Measurements from ENCODE around the gene HVCN1. TPM values are rescaled to one million over a fixed set of nuclear protein-coding genes. Genes with fewer than 3 reads are reported as not detected.
"Not testable (repeated sequence)": the region's sequence is repeated elsewhere in the genome, so short reads cannot be mapped to it uniquely, and the experiment has no call there.

The HVCN1 gene
- total RNA-seq, 1 donor, result 18.5 TPM

DNA sequence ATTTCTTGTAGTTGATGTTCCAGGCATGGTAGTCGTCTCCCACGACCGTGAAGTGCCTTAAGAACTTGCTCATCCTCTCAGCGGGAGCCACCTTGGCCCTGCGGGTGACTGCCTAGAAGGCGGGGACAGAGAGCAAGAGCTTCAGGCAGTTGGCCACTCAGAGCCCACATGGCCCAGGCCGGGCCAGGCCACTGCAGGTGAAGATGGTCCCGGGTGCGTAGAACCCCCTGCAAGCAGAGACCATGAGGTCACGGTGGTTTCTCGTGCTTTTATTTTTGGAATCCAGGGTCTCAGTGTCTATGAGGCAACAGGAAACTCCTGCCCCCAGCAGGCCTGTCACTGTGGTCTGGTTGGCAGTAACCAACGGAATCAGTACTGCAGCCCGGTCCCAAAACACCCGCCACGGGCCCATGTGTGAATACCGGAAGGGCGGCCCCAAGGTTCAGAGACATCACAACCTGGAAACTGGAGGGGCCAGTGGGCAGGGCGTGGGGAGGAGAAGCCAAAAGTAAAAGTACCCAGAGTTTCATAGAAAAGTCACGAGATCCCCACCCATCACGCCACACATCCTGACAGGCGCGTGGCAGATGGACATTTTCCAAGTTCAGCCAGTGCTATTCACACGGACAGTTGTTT lies 27.5 kb downstream of the HVCN1 start:
- H3K4me3 ChIP-seq (ENCODE audit: low read length), result no peak overlapping the region
- H3K27me3 ChIP-seq (ENCODE audit: insufficient read depth, low read length), result no peaks in the 10 kb centered on the region
- H3K4me1 ChIP-seq (ENCODE audit: insufficient read depth, low read length), result peaks cover 28% of the 10 kb centered on the region
- no peaks in the 10 kb centered on the region for H3K9me3 ChIP-seq (ENCODE audit: low read depth, low read length)

DNA sequence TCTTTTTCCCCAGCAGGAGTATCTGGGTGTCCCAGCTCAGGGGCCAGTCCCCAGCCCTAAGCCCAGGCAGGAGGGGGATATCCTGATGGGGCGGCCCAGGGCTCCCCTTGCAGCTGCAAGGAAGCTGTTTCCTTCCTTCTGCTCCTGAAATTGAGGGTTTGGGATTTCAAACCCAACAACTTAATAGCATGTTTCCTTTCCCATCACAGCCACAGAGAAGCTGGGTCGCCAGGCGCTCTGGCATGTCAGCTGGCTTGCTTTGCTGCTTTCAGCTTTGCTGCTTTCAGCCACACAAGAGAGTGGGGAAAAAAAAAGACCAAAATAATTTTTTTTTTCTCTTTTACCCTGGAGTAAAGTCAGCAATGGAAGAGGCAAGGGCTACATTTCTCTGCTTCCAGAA lies 30.0 kb downstream of the HVCN1 start:
- H3K27me3 ChIP-seq (ENCODE audit: insufficient read depth, low read length), result no peaks in the 10 kb centered on the region
- H3K4me1 ChIP-seq (ENCODE audit: insufficient read depth, low read length), result peaks cover 28% of the 10 kb centered on the region
- H3K9me3 ChIP-seq (ENCODE audit: low read depth, low read length), result no peaks in the 10 kb centered on the region
- H3K4me3 ChIP-seq (ENCODE audit: low read length), result no peak overlapping the region

DNA sequence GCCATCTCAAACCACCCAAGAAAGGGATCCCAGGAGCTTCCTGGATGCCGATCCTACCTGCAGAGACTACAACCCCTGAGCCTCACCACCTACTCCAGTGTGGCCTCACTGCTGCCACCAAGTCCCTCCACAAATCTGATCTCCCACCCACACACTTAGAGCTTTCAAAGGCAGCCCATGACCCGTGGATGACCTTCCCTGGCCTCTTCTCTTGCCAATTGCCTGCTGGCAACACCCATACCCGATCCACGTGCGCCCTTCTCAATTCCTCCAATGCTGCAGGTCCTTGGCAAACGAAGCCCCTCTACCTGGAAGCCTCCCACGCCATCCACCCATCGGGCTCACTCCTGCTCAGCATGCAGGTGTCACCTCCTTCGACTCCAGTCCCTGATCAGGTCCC lies 30.7 kb downstream of the HVCN1 start:
- no peaks in the 10 kb centered on the region for H3K9me3 ChIP-seq (ENCODE audit: low read depth, low read length)
- H3K4me3 ChIP-seq (ENCODE audit: low read length), result no peak overlapping the region
- no peaks in the 10 kb centered on the region for H3K27me3 ChIP-seq (ENCODE audit: insufficient read depth, low read length)
- peaks cover 27% of the 10 kb centered on the region for H3K4me1 ChIP-seq (ENCODE audit: insufficient read depth, low read length)

DNA sequence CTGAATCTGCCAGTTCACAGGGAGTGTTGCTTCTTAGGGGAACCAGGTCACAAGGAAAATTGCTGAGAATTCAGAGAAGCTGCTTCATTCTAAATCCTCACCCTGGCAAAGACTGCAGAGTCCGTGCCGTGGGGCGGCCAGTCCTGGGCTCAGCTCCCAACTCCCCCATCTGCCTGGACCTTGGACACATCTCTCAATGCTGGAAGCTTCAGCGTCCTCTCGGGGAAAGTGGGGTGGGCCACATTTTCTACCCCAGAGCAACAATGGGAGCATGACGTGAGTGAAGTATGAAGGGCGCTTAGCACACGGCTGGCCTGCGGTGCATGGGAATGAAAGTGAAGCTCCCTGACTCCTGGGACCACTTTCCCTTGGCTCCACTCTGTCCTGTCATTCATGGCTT lies 31.2 kb downstream of the HVCN1 start:
- Histone ChIP-seq H3K4me1 (ENCODE audit: insufficient read depth, low read length) (peaks cover 25% of the 10 kb centered on the region), H3K4me3 (ENCODE audit: low read length) (no peak overlapping the region), H3K27me3 (ENCODE audit: insufficient read depth, low read length) (no peaks in the 10 kb centered on the region), H3K9me3 (ENCODE audit: low read depth, low read length) (no peaks in the 10 kb centered on the region)

DNA sequence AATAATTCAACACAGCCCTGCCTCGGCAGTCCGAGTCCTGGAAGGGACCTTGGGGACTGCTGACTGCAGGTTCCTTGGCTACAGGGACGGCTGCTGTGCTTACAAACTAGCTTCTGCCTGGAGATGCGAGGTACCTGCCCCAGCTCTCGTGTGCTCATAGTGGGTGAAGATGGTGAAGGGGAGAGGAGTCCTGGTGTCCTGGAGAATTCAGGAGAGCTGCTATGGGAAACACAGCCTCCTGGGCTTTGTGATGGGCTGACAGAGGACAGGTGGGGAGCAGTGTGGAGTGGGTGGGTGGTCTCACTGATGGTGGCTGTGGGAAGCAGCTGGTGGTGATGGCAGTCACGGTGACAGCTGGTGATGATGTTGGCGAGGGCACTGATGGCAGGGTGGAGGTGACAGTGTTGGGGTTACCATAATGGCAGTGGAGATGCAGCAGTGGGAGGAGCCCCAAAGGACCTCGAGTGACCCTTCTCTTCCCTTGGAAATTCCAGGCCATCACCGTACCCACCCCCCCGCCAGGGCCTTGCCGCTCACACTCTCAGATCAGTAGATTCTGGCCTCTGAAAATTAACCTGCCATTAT lies 32.8 kb downstream of the HVCN1 start:
- H3K4me3 ChIP-seq (ENCODE audit: low read length), result no peak overlapping the region
- peaks cover 11% of the 10 kb centered on the region for H3K4me1 ChIP-seq (ENCODE audit: insufficient read depth, low read length)
- H3K9me3 ChIP-seq (ENCODE audit: low read depth, low read length), result no peaks in the 10 kb centered on the region
- no peaks in the 10 kb centered on the region for H3K27me3 ChIP-seq (ENCODE audit: insufficient read depth, low read length)

DNA sequence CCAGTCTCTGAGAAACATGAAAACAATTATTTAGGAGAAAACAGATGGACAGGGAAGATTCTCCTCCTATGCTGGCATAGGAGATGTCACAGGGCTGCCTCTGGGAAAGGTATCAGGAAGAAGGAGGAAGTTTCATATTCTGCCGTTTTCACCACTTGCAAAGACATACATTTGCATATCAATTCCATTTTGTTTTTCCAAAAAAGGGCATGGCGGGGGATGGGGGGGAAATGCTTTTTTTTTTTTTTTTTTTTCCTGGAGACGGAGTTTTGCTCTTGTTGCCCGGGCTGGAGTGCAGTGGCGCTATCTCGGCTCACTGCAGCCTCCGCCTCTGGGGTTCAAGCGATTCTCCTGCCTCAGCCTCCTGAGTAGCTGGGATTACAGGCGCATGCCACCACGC lies 34.7 kb downstream of the HVCN1 start:
- H3K27me3 ChIP-seq (ENCODE audit: insufficient read depth, low read length); H3K4me3 ChIP-seq (ENCODE audit: low read length); H3K9me3 ChIP-seq (ENCODE audit: low read depth, low read length); H3K4me1 ChIP-seq (ENCODE audit: insufficient read depth, low read length): not testable (repeated sequence)

DNA sequence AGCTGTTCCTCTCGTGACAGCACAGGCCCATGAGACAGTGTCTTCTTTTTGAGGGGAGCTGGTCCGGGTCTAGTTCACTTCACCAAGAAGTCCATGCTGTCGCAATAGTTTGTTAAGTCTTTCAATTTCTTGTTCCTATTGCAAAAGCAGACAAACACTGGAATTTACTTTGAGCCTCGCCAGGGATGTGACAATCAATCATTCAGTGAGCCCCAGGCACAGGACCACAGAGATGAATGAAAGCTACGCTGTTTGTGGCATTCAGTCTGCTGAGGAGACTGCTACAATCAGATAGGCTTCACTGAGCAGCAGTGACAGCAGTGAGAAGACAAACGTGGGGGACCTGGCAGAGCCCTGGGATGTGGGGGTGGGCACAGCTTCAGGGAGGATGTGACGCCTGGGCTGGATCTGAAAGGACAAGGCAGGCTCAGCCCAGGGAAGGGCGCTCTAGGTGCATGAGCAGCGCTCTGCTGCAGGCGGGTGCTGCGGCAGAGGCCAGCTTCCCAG lies 39.5 kb downstream of the HVCN1 start:
- Histone ChIP-seq H3K4me1 (ENCODE audit: insufficient read depth, low read length) (peaks cover 27% of the 10 kb centered on the region), H3K4me3 (ENCODE audit: low read length) (no peak overlapping the region), H3K27me3 (ENCODE audit: insufficient read depth, low read length) (no peaks in the 10 kb centered on the region), H3K9me3 (ENCODE audit: low read depth, low read length) (no peaks in the 10 kb centered on the region)

DNA sequence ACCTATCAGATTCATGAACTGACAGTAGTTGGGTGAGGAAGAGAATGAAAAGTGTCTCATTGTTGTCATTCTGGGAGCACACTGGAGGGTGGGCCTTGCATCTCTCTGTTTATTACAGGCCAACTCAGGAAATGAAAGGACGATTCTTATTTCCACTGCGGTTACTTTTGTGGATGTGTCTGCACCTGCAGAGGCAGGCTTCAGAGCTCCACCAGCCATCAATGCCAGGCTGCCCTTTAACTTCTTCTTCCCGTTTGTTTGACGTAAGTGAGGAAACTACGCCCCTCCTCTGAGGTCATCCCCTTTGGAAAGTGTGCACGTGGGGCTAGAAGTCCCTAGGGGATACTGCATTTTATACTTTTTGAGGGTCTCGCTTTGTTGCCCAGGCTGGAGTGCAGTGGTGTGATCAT lies 41.3 kb downstream of the HVCN1 start:
- Histone ChIP-seq H3K4me1 (ENCODE audit: insufficient read depth, low read length) (peaks cover 41% of the 10 kb centered on the region), H3K4me3 (ENCODE audit: low read length) (no peak overlapping the region), H3K27me3 (ENCODE audit: insufficient read depth, low read length) (no peaks in the 10 kb centered on the region), H3K9me3 (ENCODE audit: low read depth, low read length) (no peaks in the 10 kb centered on the region)

DNA sequence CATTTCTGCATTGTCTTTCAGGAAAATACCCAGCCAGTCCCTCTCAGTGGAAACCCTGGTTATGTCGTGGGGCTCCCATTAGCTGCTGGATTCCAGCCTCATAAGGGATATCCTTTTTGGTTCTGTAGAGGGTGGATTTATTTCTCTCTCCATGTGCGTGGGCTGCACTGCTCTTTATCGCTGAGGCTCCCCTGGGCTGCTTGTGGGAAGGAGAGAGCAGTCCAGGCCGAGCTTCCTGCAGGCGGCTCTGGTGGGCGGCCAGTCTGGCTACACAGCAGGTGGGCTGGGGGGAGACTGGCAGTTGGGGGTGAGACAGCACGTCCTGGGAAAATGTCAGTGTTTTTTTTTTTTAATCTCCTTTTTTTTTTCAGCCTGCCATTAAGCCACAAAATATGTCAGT lies 47.4 kb downstream of the HVCN1 start:
- Histone ChIP-seq H3K27me3 (ENCODE audit: insufficient read depth, low read length) (no peaks in the 10 kb centered on the region), H3K9me3 (ENCODE audit: low read depth, low read length) (no peaks in the 10 kb centered on the region), H3K4me3 (ENCODE audit: low read length) (no peak overlapping the region), H3K4me1 (ENCODE audit: insufficient read depth, low read length) (peaks cover 57% of the 10 kb centered on the region)

DNA sequence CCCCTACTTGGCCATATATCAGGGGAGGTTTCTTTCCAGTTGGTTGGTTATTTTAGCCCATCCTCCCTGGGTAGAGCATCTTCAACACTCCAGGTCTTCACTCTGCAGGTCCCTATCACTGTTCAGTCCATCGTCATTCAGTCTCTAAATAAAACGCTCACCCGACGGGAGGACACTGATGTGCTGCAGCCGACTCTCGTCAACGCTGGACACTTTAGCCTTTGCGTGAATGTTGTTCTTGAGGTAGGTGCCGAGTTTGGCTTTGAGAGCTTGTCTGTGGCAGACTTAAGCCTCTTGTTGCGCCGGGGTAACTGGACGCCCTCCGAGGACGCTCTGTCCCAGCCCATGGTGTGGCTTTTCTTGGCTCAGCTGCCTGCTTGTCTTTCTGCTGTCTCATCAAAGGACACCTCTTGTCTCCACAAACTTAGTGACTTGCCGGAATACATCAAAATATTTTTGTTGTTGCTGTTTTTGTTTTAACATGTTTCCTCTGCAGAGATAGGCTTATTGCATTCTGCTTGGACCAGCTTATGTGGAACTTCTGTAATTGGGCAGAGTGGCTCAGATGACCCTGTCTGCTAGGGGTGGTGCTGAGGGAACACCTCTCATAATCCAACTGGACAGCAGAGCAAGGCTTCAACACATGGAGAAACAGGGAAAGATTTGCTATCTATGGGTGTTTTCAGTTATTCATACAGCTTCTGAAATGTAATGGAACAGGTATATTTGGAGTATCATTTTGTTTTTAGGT lies 48.5 kb downstream of the HVCN1 start:
- no peaks in the 10 kb centered on the region for H3K27me3 ChIP-seq (ENCODE audit: insufficient read depth, low read length)
- H3K4me1 ChIP-seq (ENCODE audit: insufficient read depth, low read length), result peaks cover 65% of the 10 kb centered on the region
- H3K9me3 ChIP-seq (ENCODE audit: low read depth, low read length), result no peaks in the 10 kb centered on the region
- no peak overlapping the region for H3K4me3 ChIP-seq (ENCODE audit: low read length)

DNA sequence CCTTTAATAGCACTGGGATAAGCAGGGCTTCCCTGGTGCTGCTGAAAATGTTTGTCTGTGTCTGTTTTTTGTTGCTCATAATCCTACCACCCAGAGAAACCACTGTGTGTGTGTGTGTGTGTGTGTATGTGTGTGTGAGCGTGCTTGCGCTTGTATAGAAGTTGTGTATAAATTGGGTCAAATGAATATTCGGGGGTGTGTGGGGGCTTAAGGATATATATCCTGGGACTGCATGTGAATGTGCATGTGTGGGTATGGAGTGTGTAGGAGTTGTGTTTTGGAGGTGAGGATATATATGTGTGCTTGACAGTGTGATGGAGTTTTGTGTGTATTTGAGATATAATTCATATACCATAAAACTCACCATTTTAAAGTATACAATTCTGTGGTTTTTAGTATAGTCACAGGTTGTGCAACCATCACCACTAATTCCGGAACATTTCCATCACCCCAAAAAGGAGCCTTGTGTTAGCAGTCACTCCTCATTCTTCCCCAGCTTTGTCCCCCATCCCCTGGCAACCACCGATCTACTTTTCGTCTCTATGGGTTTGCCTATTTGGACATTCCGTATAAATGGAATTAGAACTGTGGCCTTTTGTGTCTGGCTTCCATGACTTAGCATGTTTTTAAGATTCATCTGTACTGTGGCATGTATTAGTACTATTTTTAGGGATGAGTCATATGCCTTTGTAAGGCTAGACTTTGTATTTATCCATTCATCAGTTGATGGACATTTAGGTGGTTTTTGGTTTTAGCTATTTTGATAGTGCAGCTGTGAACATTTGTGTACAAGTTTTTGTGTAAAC lies 49.4 kb downstream of the HVCN1 start:
- H3K9me3 ChIP-seq (ENCODE audit: low read depth, low read length), result no peaks in the 10 kb centered on the region
- H3K4me1 ChIP-seq (ENCODE audit: insufficient read depth, low read length), result peaks cover 71% of the 10 kb centered on the region
- no peaks in the 10 kb centered on the region for H3K27me3 ChIP-seq (ENCODE audit: insufficient read depth, low read length)
- no peak overlapping the region for H3K4me3 ChIP-seq (ENCODE audit: low read length)

DNA sequence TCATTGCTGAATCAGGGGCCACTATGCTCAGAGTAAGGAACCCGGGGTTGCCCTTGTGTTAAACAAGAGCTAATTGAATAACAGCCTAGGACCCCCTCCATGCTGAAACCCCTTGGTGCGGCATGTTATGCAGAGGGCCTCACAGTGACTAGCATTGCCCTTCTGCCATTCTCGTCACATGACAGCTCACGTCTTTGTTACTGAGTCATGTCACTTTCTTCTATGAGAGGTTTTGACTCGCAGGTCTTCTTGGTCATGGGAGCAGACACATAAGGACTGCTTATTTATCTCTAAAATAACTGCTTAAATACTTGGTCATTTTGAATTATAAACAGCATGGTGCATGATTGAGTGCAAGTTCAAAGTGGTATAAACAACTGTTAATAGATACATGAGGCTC lies 50.1 kb downstream of the HVCN1 start:
- H3K4me1 ChIP-seq (ENCODE audit: insufficient read depth, low read length), result peaks cover 65% of the 10 kb centered on the region

DNA sequence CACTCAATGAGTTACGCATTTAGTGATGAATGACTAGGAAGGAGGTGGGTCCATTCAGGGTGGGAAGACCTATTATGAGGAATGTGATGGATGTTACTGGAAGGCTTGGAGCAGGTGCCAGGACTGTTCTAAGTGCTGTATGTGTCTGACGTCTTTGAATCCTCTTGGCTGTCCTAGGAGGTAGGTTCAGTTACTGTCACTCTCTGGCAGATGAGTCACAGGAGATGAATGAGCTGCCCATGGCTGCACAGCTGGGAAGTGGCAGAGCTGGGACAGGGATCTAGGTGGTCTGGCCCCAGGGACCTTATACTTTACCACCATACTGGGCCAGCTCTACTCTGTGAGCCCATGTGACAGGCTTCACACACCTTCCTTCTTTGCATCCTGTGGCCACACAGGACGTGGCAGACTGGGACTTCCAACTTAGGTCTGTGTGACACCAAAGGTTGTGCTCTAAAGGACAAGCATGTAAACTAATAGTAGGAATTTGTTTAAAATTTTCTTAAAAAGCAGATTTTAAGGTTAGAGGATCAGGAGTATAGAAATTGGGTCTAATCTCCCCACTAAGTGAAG lies 51.0 kb downstream of the HVCN1 start:
- no peak overlapping the region for H3K4me3 ChIP-seq (ENCODE audit: low read length)
- H3K9me3 ChIP-seq (ENCODE audit: low read depth, low read length), result no peaks in the 10 kb centered on the region
- no peaks in the 10 kb centered on the region for H3K27me3 ChIP-seq (ENCODE audit: insufficient read depth, low read length)
- H3K4me1 ChIP-seq (ENCODE audit: insufficient read depth, low read length), result peaks cover 56% of the 10 kb centered on the region

More for the DNA sequence above, 50.1 kb downstream of the HVCN1 start:
- no peaks in the 10 kb centered on the region for H3K27me3 ChIP-seq (ENCODE audit: insufficient read depth, low read length)
- H3K4me3 ChIP-seq (ENCODE audit: low read length), result no peak overlapping the region
- H3K9me3 ChIP-seq (ENCODE audit: low read depth, low read length), result no peaks in the 10 kb centered on the region

DNA sequence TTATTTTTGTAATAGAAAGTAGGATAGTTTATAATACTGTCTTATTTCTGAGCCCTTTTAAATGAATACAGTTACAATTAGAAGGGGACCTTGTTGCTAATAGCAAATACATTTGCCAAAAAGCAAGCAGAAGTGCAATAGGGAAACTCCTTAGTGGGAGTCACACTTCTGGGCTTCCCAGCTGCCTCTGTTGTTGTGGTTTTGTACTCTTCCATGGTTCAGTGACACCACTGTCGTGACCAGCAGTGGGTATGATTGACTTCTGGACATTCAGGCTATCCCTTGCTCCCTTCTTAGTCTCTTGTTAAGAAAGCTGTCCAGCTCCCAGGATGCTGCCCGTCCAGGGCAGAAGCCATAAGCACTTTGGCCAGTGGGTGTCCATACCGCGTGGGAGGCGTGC lies 52.4 kb downstream of the HVCN1 start:
- Histone ChIP-seq H3K4me1 (ENCODE audit: insufficient read depth, low read length) (peaks cover 52% of the 10 kb centered on the region), H3K4me3 (ENCODE audit: low read length) (no peak overlapping the region), H3K27me3 (ENCODE audit: insufficient read depth, low read length) (no peaks in the 10 kb centered on the region), H3K9me3 (ENCODE audit: low read depth, low read length) (no peaks in the 10 kb centered on the region)

DNA sequence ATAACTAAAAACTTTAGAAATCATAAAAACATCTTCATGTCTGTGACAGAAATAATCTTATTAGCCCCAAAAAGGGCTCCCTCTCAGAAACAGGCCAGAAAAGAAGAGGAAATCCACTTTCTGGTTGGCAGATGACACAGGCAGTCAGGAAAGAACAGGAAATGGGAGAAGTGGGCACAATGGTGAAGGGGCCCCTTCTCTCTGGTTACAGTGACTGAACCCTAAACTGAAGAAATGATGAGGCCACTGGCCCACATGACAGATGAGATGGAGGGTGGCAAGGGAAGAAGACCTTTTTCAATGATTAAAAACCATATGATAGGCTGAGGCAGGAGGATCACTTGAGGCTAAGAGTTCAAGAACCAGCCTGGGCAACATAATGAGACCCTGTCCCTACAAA lies 53.9 kb downstream of the HVCN1 start:
- H3K4me1 ChIP-seq (ENCODE audit: insufficient read depth, low read length), result peaks cover 47% of the 10 kb centered on the region
- H3K4me3 ChIP-seq (ENCODE audit: low read length), result no peak overlapping the region
- H3K9me3 ChIP-seq (ENCODE audit: low read depth, low read length), result no peaks in the 10 kb centered on the region
- H3K27me3 ChIP-seq (ENCODE audit: insufficient read depth, low read length), result no peaks in the 10 kb centered on the region

Measured in mononuclear cell (primary cell).